NCI-H1105 treated with DMSO at 0.1 percent for 48 hours (cell line): ENCODE data around the gene ETNK2.
"Not testable (repeated sequence)": the region's sequence is repeated elsewhere in the genome, so short reads cannot be mapped to it uniquely, and the experiment has no call there.

Experiments
- DNase-seq: peaks from one replicate; lab custom pipeline; 2025; lab: John Stamatoyannopoulos, UW

ETNK2 gene

DNA sequence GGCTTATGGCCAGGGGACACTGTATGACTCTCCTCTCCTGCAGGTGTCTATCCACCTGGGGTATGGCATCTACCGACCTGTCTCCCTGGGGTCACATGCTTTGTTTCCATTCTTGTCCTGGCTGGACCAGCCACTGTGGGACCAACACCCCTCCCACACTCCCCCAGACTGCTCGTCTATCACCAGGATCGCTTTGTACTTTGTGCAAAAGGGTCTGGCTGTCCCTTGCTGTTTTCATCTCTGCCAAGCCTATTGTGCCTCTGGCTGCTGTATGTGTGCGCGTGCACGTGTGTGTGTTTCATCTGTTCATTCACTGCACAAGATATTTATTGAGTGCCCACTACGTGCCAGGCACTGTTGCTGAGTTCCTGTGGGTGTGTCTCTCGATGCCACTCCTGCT, 25.5 kb downstream of the ETNK2 start:
- DNase-seq = no peak

- DNase-seq = no peak
Observed at GRCh38 chr1:204125759-204126351, 26.0 kb downstream of the ETNK2 start.

- DNase-seq = no peak
Observed at GRCh38 chr1:204124639-204125038, 27.2 kb downstream of the ETNK2 start.

- no peak for DNase-seq
Observed at GRCh38 chr1:204123376-204123775, 28.5 kb downstream of the ETNK2 start.

- no peak for DNase-seq
Observed at GRCh38 chr1:204121840-204122555, 29.8 kb downstream of the ETNK2 start.

GRCh38 chr1:204116539-204116938, 35.3 kb downstream of the ETNK2 start:
- DNase-seq = no peak

GRCh38 chr1:204115116-204115515, 36.7 kb downstream of the ETNK2 start:
- no peak for DNase-seq

- no peak for DNase-seq
Observed at GRCh38 chr1:204114606-204115005, 37.2 kb downstream of the ETNK2 start.

DNA sequence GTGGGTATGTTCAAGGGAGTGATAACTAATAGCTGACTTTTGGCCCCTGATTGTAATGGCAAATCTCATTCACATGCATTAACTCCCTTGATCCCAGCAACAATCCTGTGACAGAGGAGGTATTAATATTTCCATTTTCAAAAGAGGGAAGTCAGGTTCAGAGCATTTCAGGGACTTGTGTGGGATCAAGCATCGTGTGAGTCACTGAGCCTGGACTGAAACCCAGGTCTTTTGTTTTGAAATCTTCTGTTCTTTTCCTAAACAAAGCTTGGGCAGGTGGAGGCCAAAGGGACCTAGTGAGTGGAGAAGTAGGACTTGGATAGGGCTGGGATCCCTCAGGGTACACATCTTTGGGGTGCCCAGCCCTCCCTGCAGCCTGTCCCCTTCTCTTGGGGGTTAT, 37.9 kb downstream of the ETNK2 start:
- DNase-seq = no peak

DNA sequence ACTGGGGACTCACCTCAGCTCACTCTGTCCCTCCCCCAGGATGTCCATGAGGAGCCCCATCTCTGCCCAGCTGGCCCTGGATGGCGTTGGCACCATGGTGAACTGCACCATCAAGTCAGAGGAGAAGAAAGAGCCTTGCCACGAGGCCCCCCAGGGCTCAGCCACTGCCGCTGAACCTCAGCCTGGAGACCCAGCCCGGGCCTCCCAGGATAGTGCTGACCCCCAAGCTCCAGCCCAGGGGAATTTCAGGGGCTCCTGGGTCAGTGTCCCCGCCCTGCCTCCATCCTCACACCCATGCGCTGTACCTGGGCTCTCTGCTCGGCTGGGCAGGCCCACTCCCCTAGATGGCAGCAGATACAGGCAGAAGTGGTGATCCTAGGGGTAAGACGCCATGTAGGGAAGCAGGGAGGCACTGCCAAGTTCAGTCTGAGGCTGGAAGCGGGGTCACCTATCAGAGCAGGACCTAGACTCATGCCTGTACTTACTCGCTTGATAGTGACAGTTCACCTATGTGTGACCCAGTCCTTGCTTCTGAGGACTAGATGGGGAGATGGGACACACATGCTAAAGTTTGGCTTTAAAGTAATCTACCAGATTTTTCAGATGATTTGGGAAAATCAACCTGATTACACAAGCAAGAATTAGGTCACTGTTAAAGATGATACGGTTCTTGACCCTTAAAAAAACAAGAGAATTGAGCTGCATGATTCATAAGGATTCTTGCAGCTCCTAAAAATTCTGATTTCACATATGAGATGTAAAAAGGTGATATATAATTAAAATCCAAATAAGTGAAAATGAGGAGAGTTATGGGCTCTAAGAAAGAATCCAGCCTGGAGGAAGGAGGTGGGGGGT, 38.7 kb downstream of the ETNK2 start:
- no peak for DNase-seq

DNA sequence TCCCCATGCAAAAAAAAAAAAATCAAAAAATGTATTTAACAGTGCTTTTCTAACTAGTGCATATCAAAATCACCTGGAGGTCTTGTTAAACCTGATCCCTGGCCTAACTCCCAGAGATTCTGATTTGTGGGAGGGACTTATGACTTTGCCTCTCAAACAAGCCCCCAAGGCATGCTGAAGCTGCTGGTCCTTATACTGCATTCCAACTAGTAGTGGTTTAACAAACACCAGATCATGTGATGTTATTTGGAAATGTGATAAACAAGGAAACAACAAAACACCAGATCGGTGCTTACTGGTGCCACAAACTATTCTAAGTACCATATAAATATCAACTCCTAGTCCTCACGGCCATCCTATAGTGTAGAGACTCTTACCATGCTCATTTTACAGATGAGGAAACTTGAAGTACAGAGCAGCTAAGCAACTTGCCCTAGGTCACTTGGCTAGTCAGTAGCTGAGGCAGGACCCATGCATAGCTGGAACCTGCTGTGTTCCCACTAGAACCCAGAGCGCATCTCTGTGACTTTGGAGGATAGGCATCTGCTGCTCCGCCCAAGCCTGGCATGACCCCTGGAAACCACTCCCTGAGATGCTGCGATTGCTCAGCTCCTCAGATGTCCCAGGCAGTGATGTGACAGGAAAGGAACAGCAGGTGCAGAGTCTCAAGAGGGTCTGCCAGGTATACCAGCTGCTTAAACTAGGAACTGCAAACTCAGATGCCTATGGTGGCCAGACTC, 40.8 kb downstream of the ETNK2 start:
- DNase-seq = no peak

GRCh38 chr1:204108312-204109141, 43.3 kb downstream of the ETNK2 start:
- DNase-seq = peak; percentile 50

- DNase-seq = no peak
Observed at GRCh38 chr1:204107892-204108291, 44.0 kb downstream of the ETNK2 start.

- DNase-seq = no peak
Observed at GRCh38 chr1:204106825-204107224, 45.0 kb downstream of the ETNK2 start.

GRCh38 chr1:204105131-204105515, 46.7 kb downstream of the ETNK2 start:
- DNase-seq = no peak

GRCh38 chr1:204104331-204105130, 47.3 kb downstream of the ETNK2 start:
- DNase-seq = no peak

DNA sequence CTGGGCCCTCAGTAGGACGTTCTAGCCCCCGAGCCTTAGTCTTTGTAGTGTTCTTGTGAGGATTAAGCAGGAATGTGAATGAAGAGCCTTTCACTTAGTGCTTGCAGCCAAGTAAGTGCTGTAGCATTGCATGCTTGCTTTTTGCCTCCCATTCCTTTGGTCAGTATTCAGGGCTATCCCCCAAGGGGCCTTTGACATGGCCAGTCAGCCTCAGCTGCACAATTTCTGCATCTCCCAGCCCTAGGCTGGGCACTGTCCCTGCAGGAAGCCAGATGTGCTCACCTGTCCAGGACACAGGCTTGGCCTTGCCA, 48.5 kb downstream of the ETNK2 start:
- no peak for DNase-seq

DNA sequence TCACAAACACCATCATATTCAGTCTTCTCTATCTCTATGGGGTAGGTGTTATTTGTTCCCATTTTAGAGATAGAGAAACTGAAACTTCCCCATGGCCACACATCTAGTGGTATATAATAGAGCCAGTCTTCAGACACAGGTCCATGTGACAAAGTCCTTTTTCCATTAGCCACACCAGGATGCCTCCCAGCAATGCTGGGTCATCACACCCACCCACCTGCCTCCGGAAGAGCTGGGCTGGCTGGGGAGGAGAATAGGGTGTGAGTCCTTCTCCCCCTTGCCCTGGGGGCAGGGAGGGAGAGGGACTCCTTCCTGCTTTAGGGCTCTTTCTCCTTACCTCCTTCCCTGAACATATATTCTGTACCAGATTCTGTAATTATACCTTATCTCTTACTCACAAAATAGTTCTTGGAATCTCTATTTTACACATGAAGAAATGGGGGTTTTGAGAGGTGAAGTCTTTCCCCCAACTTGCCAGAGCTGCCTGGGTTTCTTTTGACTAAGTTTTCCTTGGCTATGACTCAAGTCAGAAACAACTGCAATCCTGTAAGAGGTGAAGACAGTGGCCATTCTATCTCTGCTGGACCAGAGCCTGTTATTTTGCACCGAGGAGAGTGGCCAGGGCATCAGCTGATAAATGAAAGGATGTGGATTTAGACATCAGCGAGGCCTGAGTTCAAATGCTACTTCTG, 49.0 kb downstream of the ETNK2 start:
- no peak for DNase-seq

DNA sequence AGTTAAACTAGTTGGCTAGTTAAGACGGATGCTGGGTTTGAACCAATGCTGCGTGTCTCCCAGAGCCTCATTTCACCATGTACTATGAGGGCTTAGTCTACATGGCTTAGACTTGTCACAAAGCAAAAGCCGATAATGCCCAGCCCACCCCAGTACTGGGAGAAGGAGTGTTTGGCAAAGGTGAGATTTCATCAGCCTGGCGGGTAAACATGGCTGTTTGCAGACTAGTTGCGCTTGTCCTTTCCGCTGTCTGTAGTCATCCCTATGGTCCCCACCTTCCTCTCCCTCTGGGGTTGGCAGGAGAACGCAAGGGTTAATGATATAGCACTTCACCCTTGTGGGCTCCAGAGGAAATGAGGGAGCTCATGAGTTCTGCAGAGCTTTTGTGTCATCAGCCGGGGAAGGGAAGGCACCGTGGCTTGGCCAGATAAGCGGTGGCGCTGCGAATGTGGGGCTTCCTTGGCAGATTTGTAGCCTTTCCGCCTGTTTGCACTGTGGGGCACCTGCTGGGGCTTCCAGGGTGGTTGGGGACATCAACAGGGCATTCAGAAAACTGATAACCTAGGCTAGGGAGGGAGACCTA, 49.7 kb downstream of the ETNK2 start:
- no peak for DNase-seq

DNA sequence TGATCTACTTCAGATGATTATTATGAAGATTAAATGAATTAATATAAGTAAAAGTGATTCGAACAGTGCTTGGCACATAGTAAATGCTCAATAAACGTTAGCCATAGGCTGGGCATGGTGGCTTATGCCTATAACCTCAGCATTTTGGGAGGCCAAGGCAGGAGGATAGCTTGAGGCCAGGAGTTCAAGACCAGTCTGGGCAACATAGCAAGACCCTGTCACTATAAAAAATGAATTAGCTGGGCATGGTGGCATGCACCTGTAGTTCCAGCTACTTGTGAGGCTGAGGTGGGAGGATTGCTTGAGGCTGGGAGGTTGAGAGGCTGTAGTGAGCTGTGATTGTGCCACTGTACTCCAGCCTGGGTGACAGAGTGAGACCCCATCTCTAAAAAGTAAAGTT, 52.1 kb downstream of the ETNK2 start:
- not testable (repeated sequence) for DNase-seq
